GM10248 (cell line): ENCODE results near the gene SLC6A13.

Experiments
- CTCF ChIA-PET: fragments of 300-600 bp; sonication (Branson Sonifier 250); formaldehyde crosslinking; extraction: SDS; loops from one replicate; lab custom pipeline; 2021; ENCODE audit warnings: antibody characterized with exemption; lab: Yijun Ruan, JAX
- POLR2A ChIA-PET: fragments of 350-650 bp; sonication (Branson Sonifier 250); formaldehyde crosslinking; extraction: SDS; loops from one replicate; lab custom pipeline; 2020; ENCODE audit warnings: antibody characterized with exemption; lab: Yijun Ruan, JAX
- DNase-seq: peaks from one replicate; pipeline ENCODE4 v3.0.0; 2012; ENCODE audit errors: extremely low spot score
- TF ChIP-seq, protein P1 (sequence below): IDR thresholded peaks from 2 replicates; pipeline ENCODE4 v1.5.1; 2012; ENCODE audit warnings: mild to moderate bottlenecking, low read depth; ENCODE audit errors: extremely low read depth, missing control alignments, control extremely low read depth

SLC6A13 gene

DNA sequence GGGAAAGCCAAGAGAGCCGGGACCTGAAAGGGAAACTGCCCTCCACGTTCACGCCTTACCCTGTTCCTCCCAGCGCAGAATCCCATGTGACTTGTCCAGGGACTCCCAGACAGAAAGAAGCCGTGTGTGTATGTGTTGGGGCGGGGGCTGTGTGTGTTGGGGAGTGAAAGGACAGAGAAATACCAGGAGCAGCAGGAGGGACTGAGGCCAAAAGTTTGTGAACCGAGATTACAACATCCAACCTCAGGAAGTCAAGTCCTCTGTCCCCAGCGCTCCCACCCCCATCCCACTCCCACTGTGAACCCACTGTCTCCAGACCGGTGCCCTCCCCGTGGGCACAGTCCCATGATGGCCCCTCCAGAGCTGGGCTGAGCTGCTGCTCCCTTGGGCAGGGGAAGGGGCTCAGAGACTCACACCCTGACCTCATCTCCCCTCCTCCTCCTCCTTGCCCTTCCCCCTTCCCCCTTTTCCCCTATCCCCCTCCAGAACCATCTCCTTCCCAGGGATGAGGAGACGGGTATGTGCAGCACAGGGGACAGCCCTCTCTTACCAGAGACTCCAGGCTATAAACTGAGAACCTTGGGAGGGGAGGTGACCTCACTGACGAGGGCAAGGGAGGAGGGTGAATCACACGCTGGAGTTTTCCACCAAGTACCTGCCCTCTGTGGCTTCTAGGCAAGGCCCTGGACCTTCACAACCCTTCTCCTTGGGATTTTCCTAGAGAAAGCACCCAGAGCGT is 48.5 kb downstream of the SLC6A13 start, which contains the start of gene SLC6A12:
SLC6A12 (minus strand) TSS at position 155 of the 739 bp plus-strand sequence. CDS start 4,171 bp downstream, outside the sequence.
- no peak for DNase-seq
- ChIA-PET POLR2A (no interaction called here), CTCF (no interaction called here)
- TF ChIP-seq, protein P1, sequence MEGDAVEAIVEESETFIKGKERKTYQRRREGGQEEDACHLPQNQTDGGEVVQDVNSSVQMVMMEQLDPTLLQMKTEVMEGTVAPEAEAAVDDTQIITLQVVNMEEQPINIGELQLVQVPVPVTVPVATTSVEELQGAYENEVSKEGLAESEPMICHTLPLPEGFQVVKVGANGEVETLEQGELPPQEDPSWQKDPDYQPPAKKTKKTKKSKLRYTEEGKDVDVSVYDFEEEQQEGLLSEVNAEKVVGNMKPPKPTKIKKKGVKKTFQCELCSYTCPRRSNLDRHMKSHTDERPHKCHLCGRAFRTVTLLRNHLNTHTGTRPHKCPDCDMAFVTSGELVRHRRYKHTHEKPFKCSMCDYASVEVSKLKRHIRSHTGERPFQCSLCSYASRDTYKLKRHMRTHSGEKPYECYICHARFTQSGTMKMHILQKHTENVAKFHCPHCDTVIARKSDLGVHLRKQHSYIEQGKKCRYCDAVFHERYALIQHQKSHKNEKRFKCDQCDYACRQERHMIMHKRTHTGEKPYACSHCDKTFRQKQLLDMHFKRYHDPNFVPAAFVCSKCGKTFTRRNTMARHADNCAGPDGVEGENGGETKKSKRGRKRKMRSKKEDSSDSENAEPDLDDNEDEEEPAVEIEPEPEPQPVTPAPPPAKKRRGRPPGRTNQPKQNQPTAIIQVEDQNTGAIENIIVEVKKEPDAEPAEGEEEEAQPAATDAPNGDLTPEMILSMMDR = no peak

GRCh38 chr12:213527-213932 is 49.1 kb downstream of the SLC6A13 start:
- TF ChIP-seq, protein P1 = no peak
- DNase-seq = no peak
- ChIA-PET CTCF (interaction anchor here (1.3 to 1.4 kb wide), 2 partner anchors 11 to 17 kb away, joined by 3 read pairs; no protein-coding TSS in a partner anchor), POLR2A (no interaction called here)

- ChIA-PET CTCF (interaction anchor here (1.3 to 3.6 kb wide), 3 partner anchors 7 to 18 kb away, joined by 3 to 16 read pairs (median 3); no protein-coding TSS in a partner anchor), POLR2A (no interaction called here)
- DNase-seq = no peak
- TF ChIP-seq, protein P1 = no peak
Measured at GRCh38 chr12:212715-213526, 49.7 kb downstream of the SLC6A13 start.

DNA sequence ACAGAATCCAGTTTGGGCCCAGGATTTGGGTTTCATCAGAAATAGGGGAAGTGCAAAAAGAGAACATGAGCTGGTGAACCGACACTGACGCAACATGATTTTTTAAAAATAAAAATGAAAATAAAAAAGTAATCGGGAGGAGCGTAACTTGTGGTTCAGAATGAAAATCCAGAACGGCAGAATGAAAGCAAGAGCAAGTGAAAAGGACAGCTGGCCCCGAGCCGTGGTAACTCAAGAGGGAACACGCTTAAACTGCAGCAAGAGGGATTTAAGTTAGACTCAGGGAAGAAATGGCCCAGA is 50.3 kb downstream of the SLC6A13 start:
- TF ChIP-seq, protein P1 = no peak
- DNase-seq = no peak
- POLR2A ChIA-PET = no interaction called here
- CTCF ChIA-PET = interaction anchor here (1.3 to 3.6 kb wide), 3 partner anchors 8 to 18 kb away, joined by 3 to 16 read pairs (median 3); no protein-coding TSS in a partner anchor

- ChIA-PET CTCF (interaction anchor here (0.8 to 3.6 kb wide), 3 partner anchors 8 to 19 kb away, joined by 3 to 16 read pairs (median 3); no protein-coding TSS in a partner anchor), POLR2A (no interaction called here)
- no peak for DNase-seq
- TF ChIP-seq, protein P1 = no peak
Measured at GRCh38 chr12:211639-212414, 50.8 kb downstream of the SLC6A13 start.

- DNase-seq = no peak
- ChIA-PET POLR2A (no interaction called here), CTCF (interaction anchor here (0.8 to 3.6 kb wide), 3 partner anchors 9 to 17 kb away, joined by 3 to 16 read pairs (median 3); no protein-coding TSS in a partner anchor)
- TF ChIP-seq, protein P1 = no peak
Measured at GRCh38 chr12:211142-211465, 51.5 kb downstream of the SLC6A13 start.
